RKO (cell line): ENCODE measurements around the gene CCDC73.

Experiments
- DNase-seq: peaks from one replicate; pipeline ENCODE4 v3.0.0-alpha.2; 2016; ENCODE audit warnings: low spot score

The CCDC73 gene

GRCh38 chr11:32586576-32587190 lies 207.8 kb downstream of the CCDC73 start:
- DNase-seq: peak; percentile 70

- peak; percentile 15 for DNase-seq
Measured at GRCh38 chr11:32584921-32585320, 209.5 kb downstream of the CCDC73 start.

- DNase-seq: peak; percentile 97
Measured at GRCh38 chr11:32583459-32584271, 210.8 kb downstream of the CCDC73 start, which contains the start of gene EIF3M. Gene EIF3M (plus strand): TSS chr11:32583831. CDS start chr11:32583888, 57 bp downstream.

GRCh38 chr11:32581556-32581955 lies 212.9 kb downstream of the CCDC73 start:
- DNase-seq: no peak

GRCh38 chr11:32580967-32581366 lies 213.5 kb downstream of the CCDC73 start:
- DNase-seq: no peak

- DNase-seq: no peak
Measured at GRCh38 chr11:32576456-32576855, 218.0 kb downstream of the CCDC73 start.

- no peak for DNase-seq
Measured at GRCh38 chr11:32575070-32575469, 219.4 kb downstream of the CCDC73 start.

GRCh38 chr11:32574421-32574820 lies 220.0 kb downstream of the CCDC73 start:
- no peak for DNase-seq

GRCh38 chr11:32573228-32573627 lies 221.2 kb downstream of the CCDC73 start:
- DNase-seq: no peak

GRCh38 chr11:32571039-32571438 lies 223.4 kb downstream of the CCDC73 start:
- DNase-seq: no peak

GRCh38 chr11:32569313-32569881 lies 225.1 kb downstream of the CCDC73 start:
- DNase-seq: no peak

- DNase-seq: no peak
Measured at GRCh38 chr11:32567154-32567553, 227.3 kb downstream of the CCDC73 start.

- DNase-seq: no peak
Measured at GRCh38 chr11:32566517-32566916, 227.9 kb downstream of the CCDC73 start.

- no peak for DNase-seq
Measured at GRCh38 chr11:32563600-32563959, 230.9 kb downstream of the CCDC73 start.

GRCh38 chr11:32562839-32563599 lies 231.4 kb downstream of the CCDC73 start:
- no peak for DNase-seq

GRCh38 chr11:32561835-32562234 lies 232.6 kb downstream of the CCDC73 start:
- no peak for DNase-seq

- no peak for DNase-seq
Measured at GRCh38 chr11:32555895-32556294, 238.6 kb downstream of the CCDC73 start.

GRCh38 chr11:32555091-32555490 lies 239.4 kb downstream of the CCDC73 start:
- no peak for DNase-seq
